ENCODE measurements around the gene MSANTD2.

The MSANTD2 gene

DNA sequence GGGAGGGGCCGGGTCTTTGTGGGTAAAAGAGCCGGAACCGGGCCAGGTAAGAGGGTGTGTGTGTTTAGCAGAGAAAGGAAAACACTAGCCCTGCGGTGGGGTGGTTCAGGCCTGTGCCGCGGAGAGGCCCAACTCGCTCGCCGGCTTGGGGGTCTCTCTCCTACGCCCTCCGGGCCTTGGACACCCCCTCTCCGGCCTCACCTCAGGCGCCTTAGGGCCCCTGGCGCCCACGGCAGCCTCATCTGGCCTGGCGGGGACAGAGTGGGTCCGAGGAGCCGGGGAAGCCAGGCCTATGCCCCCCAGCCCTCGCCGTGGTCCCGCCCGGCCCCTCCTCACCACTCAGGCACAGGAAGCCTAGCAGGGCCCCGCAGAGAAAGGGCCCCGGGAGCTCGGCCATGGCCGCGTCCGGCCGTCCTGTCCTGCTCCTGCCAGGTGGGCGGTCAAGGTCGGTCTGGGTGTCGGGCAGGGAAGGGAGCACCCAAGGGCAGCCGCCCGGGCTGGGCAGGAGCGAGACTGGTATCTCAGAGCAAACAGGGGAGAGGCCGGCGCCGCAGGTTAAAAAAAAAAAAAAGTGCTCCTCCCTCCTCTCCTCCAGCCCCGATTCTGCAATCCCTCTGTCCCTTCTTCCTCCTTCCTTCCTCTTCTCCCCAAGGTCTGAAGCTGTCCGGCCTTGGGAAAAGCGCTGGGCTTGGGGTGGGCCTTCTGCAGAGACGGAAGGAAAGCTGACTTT, 48.3 kb downstream of the MSANTD2 start, which contains the start of gene VSIG2:
VSIG2 (minus strand) TSS at position 515 of the 730 bp plus-strand sequence; CDS start at position 397, 118 bp downstream.
- no peak for DNase-seq

DNA sequence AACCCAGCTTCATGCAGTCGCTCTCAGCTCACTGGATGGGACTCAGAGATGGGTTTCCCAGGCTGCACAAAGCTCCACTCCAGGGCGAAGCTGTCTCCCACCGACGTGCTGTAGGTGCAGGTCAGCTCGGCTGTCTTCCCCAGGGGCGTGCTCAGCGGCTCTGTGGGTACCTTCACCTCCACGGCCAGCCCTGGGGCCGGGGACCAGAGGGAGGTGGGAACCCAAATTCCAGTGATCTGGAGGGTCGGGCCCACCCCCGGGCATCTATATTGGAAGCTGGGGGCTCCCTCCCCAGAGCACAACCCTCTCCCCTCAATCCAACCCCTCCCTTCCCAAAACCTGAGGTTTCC, 48.8 kb downstream of the MSANTD2 start:
- DNase-seq: no peak

DNA sequence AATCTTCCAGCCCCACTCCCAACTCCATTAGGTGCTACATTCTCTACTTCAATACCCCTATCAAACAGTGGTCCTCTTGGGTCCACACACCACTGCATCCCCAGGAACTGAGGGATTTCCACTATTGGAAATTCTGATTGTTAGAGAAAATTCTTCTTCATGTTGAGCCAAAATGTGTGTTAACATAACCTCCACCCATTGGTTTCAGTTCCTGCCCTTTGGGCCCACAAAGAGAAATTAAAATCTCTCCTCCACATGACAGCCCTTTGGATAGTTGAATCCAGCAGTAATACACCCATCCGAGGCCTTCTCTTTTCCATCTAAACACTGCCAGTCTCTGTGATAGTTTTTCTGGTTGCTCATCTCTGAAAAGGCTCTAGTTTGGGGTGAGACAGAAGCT, 50.3 kb downstream of the MSANTD2 start:
- no peak for DNase-seq

DNA sequence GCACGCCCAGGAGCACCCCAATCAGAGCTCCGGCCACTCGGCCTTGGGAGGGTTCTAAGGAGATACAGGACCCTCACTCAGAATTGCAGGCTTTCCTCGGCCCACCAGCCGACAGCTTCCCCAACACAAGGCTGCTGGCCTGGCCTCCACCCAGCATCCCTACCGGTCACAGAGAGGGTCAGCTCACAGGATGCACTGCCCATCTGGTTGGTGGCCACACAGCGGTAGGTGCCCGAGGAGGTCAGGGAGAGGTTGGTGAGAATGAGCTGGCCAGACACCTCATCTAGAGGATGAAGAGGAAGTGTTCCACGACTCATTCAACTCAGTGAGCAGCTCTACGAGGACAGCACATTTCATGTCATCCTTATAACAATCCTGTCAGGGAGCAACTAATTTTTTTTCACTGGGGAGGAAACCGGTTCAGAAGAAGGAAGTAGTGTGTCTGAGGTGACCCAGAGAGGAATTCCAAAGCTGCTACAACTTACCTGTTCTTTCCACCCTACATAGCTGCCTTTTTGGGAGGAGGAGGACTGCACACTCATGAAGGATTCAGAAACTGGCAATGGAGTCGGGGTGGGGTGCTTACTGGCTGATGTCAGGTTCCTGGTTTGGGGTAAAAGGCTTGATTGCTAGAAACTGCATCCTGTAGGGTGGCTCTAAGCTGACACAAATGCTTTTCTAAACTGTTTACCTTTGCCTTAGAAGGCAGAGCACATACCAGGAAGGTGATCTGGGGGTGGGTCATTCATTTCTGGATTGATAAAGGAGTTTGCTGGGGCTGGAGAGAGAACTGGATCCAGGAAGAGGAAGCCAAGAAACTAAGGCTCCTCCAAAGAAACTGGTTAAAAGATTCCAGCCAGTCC, 51.5 kb downstream of the MSANTD2 start:
- DNase-seq: no peak

DNA sequence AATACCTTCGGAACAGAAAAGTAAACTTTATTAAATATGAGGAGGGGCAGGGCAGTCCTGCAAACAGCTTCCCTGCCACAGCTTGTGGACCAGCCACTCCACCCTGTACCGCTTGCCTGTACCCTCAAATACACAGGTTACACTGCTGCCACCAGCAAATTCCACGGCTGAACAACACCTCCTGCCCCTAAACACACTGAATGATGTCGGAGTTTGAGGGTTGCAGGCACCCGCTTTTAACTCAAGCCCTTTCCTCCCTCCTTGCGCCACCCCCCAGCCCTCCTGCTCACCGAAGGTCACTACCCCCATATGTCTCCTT, 52.1 kb downstream of the MSANTD2 start:
- DNase-seq: no peak

DNA sequence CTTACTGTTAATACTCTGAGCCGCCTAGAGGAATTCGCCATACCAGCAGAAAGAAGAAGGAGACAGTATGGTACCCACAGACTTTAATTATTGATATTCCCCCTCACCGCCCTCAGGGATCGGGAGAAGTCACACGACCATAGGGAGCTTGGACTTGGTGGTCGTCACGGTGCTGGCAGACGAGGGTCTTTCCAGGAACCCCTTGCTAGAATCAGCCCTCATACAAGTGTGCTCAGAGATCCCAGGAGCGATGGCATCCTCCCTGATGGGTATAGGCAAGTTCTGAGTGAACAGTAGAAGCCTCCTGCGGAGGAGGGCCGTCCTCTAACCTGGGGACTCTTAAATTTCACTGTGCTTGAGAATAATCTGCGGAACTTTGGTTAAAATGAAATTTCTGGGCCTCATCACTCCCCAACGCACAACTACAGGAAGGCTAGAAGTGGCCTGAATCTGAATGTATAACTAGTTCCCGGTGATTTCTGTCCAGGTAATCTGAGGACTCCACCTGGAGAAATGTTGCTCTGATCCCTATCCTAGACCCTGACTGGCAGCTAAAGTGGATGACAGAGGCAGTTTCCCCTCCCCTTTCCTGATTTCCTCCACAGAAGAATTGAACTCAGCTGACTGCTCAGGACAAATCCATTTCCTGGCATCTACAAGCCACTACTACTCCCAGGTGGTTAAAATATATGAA, 52.7 kb downstream of the MSANTD2 start:
- DNase-seq: no peak

DNA sequence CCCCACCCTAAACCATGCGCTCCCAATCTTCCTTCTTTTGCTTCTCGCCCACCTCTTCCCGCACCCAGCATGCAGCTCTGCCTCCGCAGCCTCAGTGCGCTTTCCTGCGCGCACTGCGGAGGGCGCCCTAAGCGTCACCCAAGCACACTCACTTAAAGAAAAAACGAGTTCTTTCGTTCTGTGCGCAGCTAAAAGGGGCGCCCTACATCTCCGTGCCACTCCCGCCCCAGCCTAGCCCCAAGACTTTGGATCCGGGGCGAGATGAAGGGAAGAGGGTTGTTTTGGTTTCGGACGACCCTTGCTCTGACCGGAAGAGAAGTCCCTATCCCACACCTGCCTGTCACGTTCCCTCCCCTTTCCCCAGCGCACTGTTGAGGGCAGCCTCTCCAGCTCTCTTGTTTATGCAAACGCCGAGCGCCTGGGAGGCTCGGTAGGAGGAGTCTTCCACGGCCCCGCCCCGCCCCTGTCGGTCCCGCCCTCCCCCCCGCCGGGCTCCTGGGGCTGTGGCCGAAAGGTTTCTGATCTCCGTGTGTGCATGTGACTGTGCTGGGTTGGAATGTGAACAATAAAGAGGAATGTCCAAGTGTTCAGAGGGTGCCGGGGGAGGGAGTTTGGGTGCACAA, 53.5 kb downstream of the MSANTD2 start:
- DNase-seq: peak; percentile 24 to 40

DNA sequence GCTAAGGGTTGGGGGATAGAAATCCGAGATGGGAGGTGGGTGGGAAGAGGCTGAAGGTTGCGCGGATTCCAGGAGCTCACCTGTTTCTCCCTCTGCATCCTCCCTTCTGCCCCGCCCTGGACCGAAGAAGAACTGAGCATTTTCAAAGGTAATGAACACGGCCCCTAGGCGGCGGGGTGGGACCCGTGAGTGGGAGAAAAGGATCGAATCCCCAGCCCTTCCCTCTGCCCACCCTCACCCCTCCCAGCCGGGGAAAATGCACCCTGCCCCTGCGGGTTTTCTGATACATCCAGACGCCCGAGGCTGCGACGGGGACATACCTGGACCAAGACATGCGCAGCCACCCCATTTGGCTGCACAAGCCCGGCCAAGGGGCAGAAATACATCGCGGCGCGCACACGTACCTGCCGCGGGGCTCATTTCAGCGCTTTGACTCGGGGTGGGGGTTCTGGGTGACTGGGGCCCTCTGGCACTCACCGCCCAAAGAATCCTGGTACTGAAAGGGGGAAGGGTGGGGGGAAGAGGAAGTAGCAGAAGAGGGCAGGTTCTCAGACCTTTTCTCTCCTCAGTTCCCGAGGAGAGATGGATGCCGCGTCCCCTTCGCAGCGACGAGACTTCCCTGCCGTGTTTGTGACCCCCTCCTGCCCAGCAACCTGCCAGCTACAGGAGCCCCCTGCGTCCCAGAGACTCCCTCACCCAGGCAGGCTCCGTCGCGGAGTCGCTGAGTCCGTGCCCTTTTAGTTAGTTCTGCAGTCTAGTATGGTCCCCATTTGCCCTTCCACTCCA, 54.2 kb downstream of the MSANTD2 start:
- no peak for DNase-seq

DNA sequence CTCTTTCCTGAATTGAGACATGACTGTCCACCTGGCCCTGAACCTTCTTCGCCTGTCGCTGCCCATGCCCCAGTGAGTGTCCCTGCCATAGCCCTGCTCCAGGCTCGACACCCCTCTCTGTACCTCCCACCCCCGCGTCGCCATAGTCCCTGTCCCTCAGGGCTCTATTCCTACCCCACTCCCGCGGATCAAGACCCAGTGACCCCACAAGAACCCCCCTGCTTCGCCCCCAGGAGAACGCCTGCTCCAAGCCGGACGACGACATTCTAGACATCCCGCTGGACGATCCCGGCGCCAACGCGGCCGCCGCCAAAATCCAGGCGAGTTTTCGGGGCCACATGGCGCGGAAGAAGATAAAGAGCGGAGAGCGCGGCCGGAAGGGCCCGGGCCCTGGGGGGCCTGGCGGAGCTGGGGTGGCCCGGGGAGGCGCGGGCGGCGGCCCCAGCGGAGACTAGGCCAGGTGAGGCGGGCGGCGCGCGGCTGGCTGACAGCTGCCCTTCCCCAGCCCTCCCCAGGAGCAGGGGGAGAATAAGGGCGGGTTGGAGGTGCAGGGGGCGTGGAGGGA, 54.9 kb downstream of the MSANTD2 start:
- DNase-seq: no peak

DNA sequence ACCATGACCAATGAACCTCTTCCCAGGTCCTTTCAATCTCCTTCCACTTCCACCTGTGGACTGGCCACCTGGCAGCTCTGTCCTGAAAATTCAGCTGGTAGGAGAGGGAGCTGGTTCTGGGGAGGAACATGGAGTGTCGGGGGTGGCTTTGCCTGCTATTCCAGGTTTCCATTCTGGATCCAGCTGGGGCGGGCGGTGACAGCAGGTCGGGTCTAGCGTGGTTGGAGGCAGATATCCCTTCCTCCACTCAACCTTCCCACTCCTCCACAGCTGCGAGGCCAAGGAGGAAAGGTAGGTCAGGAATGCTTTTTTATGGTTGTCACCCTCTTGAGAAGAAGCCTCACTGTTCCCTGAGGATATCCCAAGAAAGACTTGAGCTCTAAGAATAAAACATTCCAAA, 57.2 kb downstream of the MSANTD2 start:
- DNase-seq: no peak

DNA sequence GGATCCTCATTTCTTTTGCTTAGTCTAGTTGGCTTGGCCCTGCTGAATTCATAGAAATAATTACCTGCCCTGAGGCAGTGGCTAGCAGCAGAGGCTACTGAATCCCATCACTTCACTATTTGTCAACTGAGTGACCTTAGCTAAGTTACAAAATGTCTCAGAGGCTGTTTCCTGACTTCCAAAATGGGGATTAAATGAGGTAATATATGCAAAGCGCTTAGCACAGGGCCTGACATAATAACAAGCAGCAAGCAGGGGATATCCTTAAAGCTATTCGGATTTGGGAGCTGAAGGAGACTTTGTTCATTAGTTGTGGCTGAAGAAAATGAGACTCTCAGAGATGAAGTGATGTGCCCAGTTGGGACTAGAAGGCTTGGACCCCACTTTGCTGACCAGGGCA, 57.7 kb downstream of the MSANTD2 start:
- no peak for DNase-seq

DNA sequence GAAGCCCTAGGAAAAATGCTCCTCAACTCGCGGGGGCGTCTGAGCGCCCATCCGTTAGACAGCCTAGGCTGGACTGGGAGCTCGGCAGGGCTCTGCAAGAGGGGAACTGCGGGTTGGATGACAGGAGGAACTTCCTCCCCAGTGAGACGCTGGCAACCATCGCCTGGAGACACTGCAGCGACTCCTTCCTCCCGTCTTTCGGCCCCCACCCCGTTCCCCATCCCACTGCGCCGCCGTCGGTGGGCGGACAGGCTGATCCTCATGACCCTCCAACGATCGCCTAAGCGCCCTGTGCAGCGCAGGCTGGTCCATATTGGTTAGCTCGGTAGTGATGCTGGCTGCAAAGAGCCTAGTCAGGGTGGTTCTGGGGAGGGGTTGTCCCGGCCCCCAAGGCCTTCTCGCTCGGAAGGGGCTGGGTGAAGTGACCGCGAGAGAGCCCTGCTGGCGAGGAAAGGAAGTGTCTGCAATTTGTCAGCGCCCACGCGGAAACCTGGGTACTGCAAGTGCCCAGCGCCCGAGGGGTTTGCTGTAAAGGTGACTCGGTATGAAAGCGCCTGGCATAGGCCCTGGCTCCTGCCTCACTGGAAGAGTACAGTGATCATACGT, 59.8 kb downstream of the MSANTD2 start:
- DNase-seq: no peak

DNA sequence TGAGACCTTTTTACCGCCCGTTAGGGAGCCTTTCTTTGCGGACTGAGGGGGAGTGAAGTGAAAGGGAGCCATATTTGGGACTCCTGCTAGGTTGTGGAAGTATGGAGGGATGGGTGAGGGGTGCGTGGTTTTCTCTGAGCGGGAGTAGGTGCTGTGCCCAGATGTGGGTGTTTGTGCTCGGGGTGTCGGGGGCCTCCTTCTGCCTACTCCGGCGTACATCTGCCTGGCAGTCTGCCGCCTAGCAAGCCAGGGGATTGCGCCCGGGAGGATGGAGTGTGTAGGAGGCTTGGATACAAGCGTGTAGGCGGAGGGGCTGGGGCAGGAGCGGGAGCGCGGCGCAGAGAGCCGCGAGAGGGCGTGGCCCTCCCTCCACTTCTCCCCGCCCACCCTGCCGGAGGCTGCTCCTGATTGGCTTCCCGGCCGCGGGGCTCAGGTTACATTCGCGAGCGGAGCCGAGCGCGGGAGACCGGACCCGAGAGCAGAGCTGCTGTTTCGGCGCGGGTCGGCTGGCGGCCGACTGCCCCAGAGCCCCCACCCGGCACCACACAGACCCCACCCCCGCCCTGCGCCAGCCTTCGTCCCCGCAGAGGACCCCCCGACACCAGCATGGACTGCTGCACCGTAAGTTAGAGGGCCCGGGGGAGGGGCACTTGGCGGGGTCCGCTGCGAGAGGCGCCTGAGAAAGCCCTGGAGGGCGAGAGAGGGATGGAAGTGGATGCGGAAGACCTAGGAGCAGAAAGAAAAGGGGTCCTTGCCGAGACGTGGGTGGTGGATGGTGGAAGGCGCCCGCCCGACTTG, 60.5 kb downstream of the MSANTD2 start, which contains the start of gene NRGN:
NRGN (plus strand) TSS at position 464 of the 798 bp plus-strand sequence; CDS start at position 607, 143 bp downstream.
- DNase-seq: peak; percentile 88

DNA sequence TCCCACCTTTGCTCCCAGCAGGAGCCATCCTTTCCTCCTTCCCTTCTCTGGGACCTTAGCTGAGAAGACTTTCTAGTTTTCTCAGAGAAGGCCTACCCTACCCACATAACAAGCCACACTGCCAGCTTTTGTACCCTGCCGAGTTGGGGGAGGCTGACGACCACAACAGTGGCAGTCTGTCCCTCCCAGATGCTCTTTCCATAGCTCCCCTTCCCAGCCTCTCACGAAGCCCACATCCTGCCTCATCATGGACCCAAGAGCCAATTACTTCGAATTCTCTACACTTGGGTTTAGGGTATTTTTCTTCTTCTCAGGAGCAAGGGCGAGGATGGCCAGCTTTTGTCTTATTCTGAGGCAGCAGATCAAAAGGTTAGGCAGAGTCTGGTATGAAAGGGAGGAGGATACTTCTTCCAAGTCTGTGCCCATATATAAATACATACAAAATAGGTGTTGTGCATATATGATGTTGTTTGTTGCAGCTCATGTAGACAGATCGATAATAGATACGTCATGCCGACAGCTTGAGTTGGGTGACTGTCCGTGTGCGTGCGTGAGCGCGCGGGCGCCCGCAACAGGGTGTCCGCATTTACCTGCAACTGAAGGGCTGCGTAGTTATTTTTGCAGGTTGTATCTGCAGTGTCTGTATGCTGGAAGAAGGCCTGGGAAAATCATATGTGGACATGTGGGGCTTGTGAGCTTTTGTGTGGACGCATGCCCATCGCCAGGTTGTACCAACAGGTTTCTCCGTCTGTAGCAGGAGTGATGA, 61.3 kb downstream of the MSANTD2 start:
- DNase-seq: no peak

DNA sequence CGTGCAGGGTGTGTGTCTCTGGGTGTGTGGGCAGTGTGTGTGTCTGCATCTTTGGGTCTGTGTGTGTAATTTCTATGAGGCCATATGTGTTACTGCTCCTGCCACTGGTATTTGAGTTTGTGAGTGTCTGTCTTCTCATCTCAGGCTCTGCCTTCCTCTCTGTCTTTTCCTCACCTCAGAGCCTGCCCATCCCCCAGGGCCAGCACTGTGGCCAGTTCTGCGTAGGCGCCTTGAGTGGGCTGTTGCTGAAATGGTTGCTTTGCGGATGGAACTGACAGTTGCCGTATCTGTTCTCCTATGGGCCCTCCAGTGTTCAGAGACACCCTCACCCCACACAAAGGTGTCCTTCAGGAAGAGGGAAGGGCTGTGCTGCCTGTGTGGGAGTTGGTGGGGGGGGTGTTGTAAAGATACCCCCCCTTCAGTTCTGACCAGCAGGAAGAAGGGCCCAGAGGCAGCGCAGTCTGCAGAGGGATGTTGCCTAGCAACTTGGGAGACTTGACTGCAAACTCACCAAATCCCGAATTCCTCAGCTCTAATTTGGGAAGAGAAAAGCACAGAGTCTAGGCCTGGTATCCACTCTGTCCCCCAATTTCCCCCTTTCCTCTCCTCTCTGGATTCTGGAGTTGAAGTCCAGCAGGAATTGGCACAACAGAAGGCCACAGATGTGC, 62.4 kb downstream of the MSANTD2 start:
- DNase-seq: no peak

DNA sequence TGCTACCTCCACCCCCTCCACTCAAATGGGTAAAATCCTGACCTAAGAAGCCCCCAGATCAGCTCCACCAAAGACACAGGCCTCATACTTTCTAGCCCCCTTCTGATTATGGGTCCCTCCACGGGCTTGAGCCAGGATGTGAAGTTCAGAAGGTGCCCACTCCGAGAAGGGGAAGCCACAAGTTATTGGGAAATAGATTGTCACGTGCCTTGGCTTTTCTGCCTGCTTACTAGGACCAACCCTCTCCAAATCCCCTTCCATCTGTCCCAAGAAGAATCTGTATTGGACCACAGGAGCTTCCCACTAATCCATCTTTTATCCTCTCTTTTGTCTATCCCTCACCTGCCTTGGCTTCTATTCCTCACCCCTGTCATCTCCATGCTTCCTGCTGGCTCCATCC, 63.5 kb downstream of the MSANTD2 start:
- no peak for DNase-seq

DNA sequence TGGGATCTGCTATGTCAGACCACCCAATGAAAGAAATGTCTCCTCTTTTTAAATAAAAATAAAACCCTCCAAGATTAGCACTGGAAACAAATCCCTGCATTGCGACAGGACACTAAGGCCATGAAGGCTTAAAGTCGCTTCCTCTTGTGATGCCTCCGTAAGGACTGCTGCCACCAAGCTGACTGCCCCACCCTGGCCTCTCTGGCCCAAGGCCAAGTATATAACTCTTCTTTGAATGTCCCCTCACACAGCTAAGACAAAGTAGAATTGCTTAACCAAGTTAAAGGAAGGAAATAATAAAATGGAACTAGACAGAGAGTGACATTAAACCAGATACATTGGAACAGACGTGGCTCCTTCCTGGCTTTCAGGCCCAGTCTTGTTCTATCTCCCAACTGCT, 68.0 kb downstream of the MSANTD2 start:
- DNase-seq: no peak

DNA sequence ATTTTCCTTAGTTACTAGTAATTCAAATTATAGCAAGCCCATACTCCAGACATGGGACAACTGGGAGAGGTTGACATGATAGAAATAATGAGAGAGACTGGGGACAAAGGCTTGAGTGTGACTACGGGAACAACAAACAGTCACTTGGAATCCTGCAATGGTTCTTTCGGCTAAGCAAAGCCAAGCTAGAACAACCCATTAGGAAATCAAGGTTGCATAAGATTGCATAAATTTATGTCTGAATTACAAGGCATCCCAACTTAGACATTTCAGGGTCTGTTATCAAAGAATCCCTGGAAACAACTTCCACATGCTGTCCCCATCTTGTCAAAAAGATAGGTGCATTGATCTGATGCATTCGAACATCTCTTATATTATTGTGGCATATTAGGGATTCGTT, 70.6 kb downstream of the MSANTD2 start:
- no peak for DNase-seq

DNA sequence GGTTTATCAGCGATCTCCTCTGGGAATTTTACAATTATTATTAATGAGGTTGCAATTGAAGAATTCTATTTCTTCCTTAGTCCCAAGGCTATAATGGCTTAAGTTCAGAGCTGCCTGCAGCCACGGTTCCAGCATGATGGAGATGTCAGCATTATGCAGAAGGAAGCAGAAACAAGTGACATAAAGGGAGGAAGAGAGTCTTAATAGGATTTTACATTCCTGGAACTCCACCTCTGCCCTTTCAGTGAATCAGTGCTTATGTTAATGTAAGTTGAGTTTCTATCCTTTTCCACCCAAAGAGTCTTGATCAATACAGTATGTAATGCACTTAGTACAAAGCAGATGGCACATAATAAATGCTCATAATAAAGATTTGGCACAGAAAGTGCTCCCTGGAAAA, 72.1 kb downstream of the MSANTD2 start:
- DNase-seq: no peak

Measured in NCI-H1930 (cell line).